ENCODE results near the gene ERGIC1.

The ERGIC1 gene

GRCh38 chr5:172946146-172946545 lies 112.1 kb downstream of the ERGIC1 start:
- no peak for DNase-seq (ENCODE audit: low read depth in 2 of 2)

GRCh38 chr5:172949426-172949825 lies 115.4 kb downstream of the ERGIC1 start:
- DNase-seq (ENCODE audit: low read depth in 2 of 2) = no peak

GRCh38 chr5:172950176-172950965 lies 116.3 kb downstream of the ERGIC1 start:
- no peak for DNase-seq (ENCODE audit: low read depth in 2 of 2)

- DNase-seq (ENCODE audit: low read depth in 2 of 2) = no peak
Observed at GRCh38 chr5:172951371-172952033, 117.5 kb downstream of the ERGIC1 start.

- no peak for DNase-seq (ENCODE audit: low read depth in 2 of 2)
Observed at GRCh38 chr5:172952034-172952511, 118.0 kb downstream of the ERGIC1 start.

GRCh38 chr5:172953776-172954675 lies 120.0 kb downstream of the ERGIC1 start:
- no peak for DNase-seq (ENCODE audit: low read depth in 2 of 2)

- no peak for DNase-seq (ENCODE audit: low read depth in 2 of 2)
Observed at GRCh38 chr5:172954751-172955159, 120.7 kb downstream of the ERGIC1 start.

GRCh38 chr5:172956228-172956627 lies 122.2 kb downstream of the ERGIC1 start:
- no peak for DNase-seq (ENCODE audit: low read depth in 2 of 2)

GRCh38 chr5:172956936-172957335 lies 122.9 kb downstream of the ERGIC1 start:
- no peak for DNase-seq (ENCODE audit: low read depth in 2 of 2)

- no peak for DNase-seq (ENCODE audit: low read depth in 2 of 2)
Observed at GRCh38 chr5:172957458-172957857, 123.4 kb downstream of the ERGIC1 start.

GRCh38 chr5:172958331-172959046 lies 124.4 kb downstream of the ERGIC1 start:
- peak; percentile 27 to 41 for DNase-seq (ENCODE audit: low read depth in 2 of 2)

- no peak for DNase-seq (ENCODE audit: low read depth in 2 of 2)
Observed at GRCh38 chr5:172959824-172960799, 126.1 kb downstream of the ERGIC1 start.

GRCh38 chr5:172969921-172970320 lies 135.9 kb downstream of the ERGIC1 start:
- DNase-seq (ENCODE audit: low read depth in 2 of 2) = no peak

GRCh38 chr5:172971482-172971881 lies 137.4 kb downstream of the ERGIC1 start:
- DNase-seq (ENCODE audit: low read depth in 2 of 2) = no peak

- no peak for DNase-seq (ENCODE audit: low read depth in 2 of 2)
Observed at GRCh38 chr5:172972552-172972951, 138.5 kb downstream of the ERGIC1 start.

GRCh38 chr5:172973127-172973916 lies 139.3 kb downstream of the ERGIC1 start:
- DNase-seq (ENCODE audit: low read depth in 2 of 2) = no peak

- DNase-seq (ENCODE audit: low read depth in 2 of 2) = no peak
Observed at GRCh38 chr5:172973931-172974330, 139.9 kb downstream of the ERGIC1 start.

- DNase-seq (ENCODE audit: low read depth in 2 of 2) = no peak
Observed at GRCh38 chr5:172975289-172975688, 141.2 kb downstream of the ERGIC1 start.

GRCh38 chr5:172979778-172980177 lies 145.7 kb downstream of the ERGIC1 start:
- no peak for DNase-seq (ENCODE audit: low read depth in 2 of 2)

All from stimulated activated CD4-positive, alpha-beta T cell treated with anti-CD3 and anti-CD28 coated beads, Interleukin-12 subunit alpha, Interleukin-12 subunit beta, amount 100 ng/mL, for 24 hours (primary cell).